Amniotic epithelial cell (primary cell): Measurements from ENCODE around the gene NRF1.

Experiments used
- DNase-seq: peaks from one replicate; pipeline ENCODE4 v3.0.0-alpha.2; 2010; ENCODE audit warnings: low read depth

Gene NRF1

DNA sequence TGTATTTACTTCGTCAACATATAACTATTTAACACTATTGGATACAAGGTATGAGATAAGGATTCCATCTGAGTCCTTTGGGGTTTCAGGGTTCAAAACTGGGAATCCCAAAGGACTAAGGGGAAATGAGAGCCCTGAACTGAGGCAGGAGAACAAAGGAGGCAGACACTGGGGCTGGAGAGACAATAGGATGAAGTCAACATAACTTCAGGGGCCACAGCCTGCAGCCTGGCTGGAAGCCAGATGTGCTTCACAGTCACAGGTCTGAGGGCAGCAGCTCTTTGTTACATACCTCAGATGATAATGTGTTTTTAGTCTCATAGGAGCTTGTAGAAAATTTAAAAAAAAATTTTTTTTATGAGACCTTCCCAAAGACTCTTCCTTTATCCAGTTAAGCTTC, 73.3 kb downstream of the NRF1 start:
- DNase-seq, result no peak

GRCh38 chr7:129686063-129686462, 74.5 kb downstream of the NRF1 start:
- DNase-seq, result no peak

GRCh38 chr7:129688503-129689222, 77.1 kb downstream of the NRF1 start:
- DNase-seq, result peak; percentile 33

- no peak for DNase-seq
Measured at GRCh38 chr7:129689995-129690581, 78.6 kb downstream of the NRF1 start.

DNA sequence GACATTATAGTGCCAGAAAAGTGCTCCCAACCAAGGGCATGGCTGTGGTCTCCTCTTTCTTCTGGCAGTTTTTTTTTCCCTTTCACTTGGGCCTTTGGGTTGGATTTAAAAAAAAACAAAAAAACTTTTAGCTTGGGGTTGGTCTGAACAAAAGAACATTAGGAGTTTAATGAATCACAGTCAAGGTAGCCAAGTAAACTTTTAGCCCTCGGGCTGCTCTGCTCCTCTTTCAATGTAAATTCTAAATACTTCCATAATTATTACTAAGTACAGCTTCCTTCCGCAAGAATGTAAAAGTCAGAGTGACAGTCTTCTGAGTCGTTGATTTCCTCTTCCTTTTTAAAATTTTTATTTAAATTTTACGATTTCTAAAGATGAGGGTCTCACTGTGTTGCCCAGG, 79.2 kb downstream of the NRF1 start:
- DNase-seq, result no peak

DNA sequence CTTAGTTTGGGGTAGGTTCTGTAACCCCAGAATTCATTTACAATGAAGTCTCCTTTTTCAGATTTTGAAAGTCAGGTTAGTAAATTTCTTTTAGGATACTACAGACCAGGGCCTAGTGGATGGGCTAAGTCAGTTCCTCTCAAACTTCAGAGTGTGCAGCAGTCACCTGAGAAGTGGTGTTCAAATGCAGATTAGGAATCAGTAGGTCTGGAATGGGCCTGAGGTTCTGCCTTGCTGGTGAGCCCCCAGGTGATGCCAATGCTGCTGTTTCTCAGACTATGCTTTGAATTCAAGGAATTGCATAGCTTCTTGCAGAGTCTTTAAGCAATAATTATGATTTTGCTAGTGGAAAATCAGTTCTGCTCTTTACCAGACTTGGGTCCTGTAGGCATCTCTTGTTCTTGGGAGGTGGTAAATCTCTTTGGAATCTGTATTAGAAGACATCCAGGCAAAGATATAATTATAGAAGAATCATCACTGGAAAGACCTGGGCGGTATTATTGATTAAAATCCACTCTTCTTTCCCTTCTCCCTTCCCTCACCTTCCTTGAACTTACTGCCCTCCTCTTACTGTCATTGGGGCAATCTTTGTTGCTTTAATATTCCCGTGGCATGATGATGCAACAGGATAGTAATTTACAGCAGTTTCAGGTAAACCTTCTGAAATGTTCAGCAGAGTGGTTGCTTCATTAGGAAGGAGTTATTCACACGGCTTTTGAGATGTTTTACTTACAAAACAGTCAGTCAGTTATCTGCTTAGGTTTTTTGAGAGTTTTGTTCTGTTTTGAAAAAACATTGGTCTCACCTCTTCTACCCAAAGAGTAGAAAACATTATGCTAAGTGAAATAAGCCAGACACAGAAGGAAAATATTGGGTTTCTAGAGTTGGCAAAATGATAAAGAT, 87.2 kb downstream of the NRF1 start:
- peak; percentile 13 for DNase-seq

- no peak for DNase-seq
Measured at GRCh38 chr7:129702316-129702715, 90.8 kb downstream of the NRF1 start.

- no peak for DNase-seq
Measured at GRCh38 chr7:129702761-129703338, 91.3 kb downstream of the NRF1 start.

GRCh38 chr7:129703751-129704150, 92.2 kb downstream of the NRF1 start:
- DNase-seq, result no peak

DNA sequence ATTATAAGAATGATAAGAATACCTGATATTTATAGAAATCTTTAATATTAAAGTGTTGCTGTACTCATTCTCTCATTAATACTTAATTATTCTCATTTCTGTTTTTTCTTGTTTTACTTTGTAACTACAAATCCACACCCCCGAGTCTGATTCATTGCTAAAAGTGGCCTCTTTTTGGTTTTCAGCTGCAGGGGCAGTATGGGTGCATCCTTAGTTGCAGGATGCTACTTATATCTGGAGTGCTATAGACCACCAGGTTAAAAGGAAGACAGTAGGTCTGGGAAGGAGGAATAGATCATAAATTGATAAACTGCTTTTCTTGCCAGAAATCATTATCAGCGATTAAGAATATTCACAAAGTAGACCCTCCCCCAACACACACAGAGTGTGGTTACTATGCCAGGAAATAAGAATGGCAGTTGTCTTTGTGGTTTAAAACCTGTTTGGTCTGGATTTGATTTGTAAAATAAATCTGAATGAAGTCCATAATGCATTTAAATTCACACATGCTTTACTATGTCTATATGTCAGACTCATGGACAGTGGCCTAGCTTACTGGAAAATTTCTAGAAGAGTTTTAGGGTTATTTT, 96.5 kb downstream of the NRF1 start:
- no peak for DNase-seq

GRCh38 chr7:129713544-129713943, 102.0 kb downstream of the NRF1 start:
- peak; percentile 26 for DNase-seq

GRCh38 chr7:129714514-129715063, 103.1 kb downstream of the NRF1 start:
- no peak for DNase-seq

GRCh38 chr7:129719980-129720732, 108.6 kb downstream of the NRF1 start:
- DNase-seq, result peak; percentile 48

DNA sequence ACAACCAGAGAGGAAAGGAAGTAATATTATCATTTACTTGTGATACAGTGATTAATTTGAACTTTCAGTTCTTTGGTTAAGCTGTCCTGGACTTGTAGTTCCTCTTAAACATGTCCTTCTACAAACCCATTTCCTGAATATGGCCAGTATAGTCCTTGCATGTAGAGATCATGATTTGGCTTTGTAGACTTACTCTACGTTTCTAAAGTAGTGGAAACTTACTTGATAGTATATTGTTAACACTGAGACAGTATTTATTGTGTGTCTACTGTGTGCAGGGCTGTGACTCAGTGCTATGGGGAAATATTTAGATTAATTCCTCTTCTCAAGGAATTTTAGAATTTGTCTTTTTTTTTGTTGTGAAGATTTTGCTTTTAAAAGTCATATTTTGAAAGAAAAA, 109.5 kb downstream of the NRF1 start:
- DNase-seq, result peak; percentile 68

- no peak for DNase-seq
Measured at GRCh38 chr7:129723679-129724078, 112.2 kb downstream of the NRF1 start.

- no peak for DNase-seq
Measured at GRCh38 chr7:129724796-129725195, 113.3 kb downstream of the NRF1 start.

DNA sequence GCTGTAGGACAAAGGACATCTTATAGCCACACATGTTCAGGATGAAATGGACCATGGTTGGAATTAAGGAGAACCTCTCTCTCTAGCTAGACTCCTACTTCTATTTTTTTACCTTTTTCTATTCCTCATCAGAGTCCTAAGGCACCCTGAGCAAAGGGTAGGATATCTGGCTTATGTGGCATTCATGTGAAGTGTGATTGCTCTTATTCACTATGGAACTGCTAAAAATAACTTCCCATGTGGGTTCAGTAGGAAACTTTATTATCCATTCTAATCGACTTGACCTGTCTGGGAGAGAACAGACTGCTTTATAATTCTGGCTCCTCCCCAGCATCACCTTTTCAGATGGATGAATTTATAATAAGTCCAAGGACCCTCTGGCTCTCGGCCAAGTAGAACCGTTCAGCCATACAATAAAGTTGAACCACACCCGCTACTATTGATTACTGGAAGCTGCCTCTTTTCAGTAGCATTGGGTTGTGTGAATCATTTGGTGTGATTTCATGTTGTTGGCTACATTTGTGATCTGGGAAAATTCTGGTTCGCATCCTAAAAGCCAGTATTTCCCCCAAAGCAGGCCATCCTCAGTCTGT, 117.5 kb downstream of the NRF1 start:
- no peak for DNase-seq

DNA sequence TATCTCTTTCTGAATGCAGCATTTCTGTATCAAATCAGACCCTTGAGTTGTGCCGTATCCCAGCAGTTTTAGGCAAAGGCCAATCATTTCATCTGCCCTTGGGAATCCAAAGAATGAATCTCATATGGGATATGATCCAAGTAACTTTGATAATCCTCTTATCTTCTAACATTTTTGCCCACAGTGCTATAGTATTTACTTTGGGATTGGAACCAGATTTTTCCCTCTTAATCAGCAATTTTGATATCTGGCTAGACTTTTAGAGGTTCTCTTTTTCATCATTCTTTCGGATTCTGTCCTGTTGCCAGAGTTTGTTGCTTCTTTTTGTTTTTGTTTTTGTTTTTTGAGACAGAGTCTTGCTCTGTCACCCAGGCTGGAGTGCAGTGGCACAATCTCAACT, 118.0 kb downstream of the NRF1 start:
- peak; percentile 1 for DNase-seq

DNA sequence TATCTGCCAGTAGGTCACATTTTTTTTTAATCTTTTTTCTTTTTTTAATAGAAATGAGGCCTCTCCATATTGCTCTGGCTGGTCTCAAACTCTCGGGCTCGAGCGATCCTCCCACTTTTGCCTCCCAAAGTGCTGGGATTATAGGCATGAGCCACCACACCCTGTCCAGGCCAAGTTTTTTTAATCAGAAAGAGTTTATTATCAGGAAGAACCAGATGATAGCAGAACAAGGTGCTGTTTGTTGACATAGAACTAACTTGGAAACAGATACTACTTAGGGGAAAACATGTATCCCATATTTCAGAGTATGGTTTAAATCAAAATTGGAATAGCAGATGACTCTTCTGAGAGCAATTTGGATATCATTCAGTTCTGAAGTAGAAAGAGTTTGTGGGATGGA, 118.6 kb downstream of the NRF1 start:
- DNase-seq, result no peak

DNA sequence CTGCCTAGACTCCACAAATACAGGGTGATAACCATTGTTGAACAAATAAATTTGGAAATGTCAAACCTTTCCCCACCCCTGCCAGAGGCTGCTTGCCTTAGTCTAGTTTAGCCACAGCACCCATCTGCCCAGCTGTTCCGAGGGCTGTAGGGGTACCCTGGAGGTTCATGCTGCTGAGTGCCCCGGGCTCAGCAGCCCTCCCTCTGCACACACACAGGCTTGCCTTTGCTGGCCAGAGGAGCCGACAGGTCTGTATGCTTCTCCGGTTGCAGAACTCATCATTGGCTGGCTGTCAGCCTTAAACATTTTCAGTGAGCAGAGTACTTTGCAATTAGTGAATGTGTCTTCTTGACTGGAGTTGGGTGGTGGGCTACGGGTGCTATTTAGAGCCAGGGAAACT, 122.9 kb downstream of the NRF1 start:
- DNase-seq, result no peak

DNA sequence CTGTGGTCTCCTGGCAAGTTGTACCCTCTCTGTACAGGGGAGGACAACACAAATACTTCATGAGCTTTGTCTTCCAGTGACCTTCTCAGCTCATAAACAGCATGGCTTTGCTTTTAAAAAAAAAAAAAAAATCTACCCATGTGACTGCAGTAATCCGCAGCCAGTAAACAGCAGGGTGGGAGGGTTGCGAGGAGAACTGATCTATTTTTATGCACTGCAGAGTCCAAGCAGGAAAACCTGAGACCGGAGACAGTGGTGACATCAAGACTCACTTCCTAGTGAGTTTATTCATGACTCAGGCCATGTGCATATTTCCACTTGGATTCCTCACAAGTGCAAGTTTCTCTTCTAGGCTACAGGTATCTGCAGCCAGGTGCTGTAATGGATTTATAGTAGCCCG, 127.9 kb downstream of the NRF1 start:
- peak; percentile 57 for DNase-seq
